Naive thymus-derived CD8-positive, alpha-beta T cell (primary cell): ENCODE results near the gene MASP1. TPM values are rescaled to one million over a fixed set of nuclear protein-coding genes. Genes with fewer than 3 reads are reported as not detected.

Experiments
- ATAC-seq, 2 donors: fragments of 150-1000 bp; cut with Tn5 transposase in 1 of 2; sonication (Bioruptor Pico), chemical (Tn5 transposase) in 1 of 2; 1 replicate in 1 of 2; 2 replicates in 1 of 2; pipeline ENCODE4 v1.10.0; 2021; ENCODE audit warnings: mild to moderate bottlenecking in 2 of 2, moderate library complexity in 2 of 2
- POLR2A ChIA-PET: fragments of 350-600 bp; sonication (Branson Sonifier 250); formaldehyde crosslinking; loops from one replicate; lab custom pipeline; 2021; ENCODE audit warnings: antibody characterized with exemption; lab: Charles Lee
- DNase-seq, 10 donors: peaks; one replicate each; pipeline versions ENCODE4 v3.0.0 to v3.0.0-alpha.2; 2020 to 2022
- H3K27ac Mint-ChIP-seq, 10 donors: one replicate each; pipeline ENCODE4 v1.8.0; 2020 to 2022; ENCODE audit warnings: mild to moderate bottlenecking in 10 of 10, mixed read lengths in 10 of 10, moderate library complexity in 4 of 10, inconsistent platforms in 1 of 10
- H3K27me3 Mint-ChIP-seq, 5 donors: one replicate each; pipeline ENCODE4 v1.8.0; 2021 to 2022; ENCODE audit warnings: mixed read lengths in 5 of 5
- H3K36me3 Mint-ChIP-seq, 3 donors: one replicate each; pipeline ENCODE4 v1.8.0; 2020 to 2022; ENCODE audit warnings: mixed read lengths in 3 of 3, mild to moderate bottlenecking in 2 of 3, inconsistent platforms in 1 of 3
- H3K4me1 Mint-ChIP-seq, 4 donors: one replicate each; pipeline ENCODE4 v1.8.0; 2021 to 2022; ENCODE audit warnings: mixed read lengths in 4 of 4
- H3K4me3 Mint-ChIP-seq, 10 donors: one replicate each; pipeline ENCODE4 v1.8.0; 2020 to 2022; ENCODE audit warnings: mild to moderate bottlenecking in 10 of 10, mixed read lengths in 10 of 10, moderate library complexity in 6 of 10, inconsistent platforms in 1 of 10
- H3K9me3 Mint-ChIP-seq, 9 donors: one replicate each; pipeline ENCODE4 v1.8.0; 2020 to 2022; ENCODE audit warnings: mixed read lengths in 9 of 9, mild to moderate bottlenecking in 3 of 9, inconsistent platforms in 1 of 9, moderate library complexity in 1 of 9
- polyA plus RNA-seq, 3 donors: library from polyadenylated mRNA; unstranded; fragments of 300-500 nt; fragmentation: Illumina TruSeq; gene quantifications; one replicate each; pipeline ENCODE4 v1.2.3, GENCODE V29; 2021
- total RNA-seq, 8 experiments: library from RNA in 2 of 8; stranded (reverse) in 2 of 8; gene quantifications; one replicate each; pipeline ENCODE4 v1.2.3 and lab custom pipeline; 2021 to 2026

Gene MASP1
- total and polyA plus RNA-seq, 5 experiments from 2014 or later, result not detected

GRCh38 chr3:187228740-187229139, 62.8 kb downstream of the MASP1 start:
- no peak overlapping the region for H3K4me3 Mint-ChIP-seq
- ATAC-seq (no peak), DNase-seq (no peak)
- H3K36me3 Mint-ChIP-seq, result no peaks in the 10 kb centered on the region
- POLR2A ChIA-PET, result no interaction called here
- H3K27me3 Mint-ChIP-seq, result peaks cover 5 to 20% (median 11%) of the 10 kb centered on the region in 5 donors
- H3K27ac Mint-ChIP-seq, result no peak overlapping the region
- no peaks in the 10 kb centered on the region for H3K9me3 Mint-ChIP-seq
- peaks cover 0 to 1% (median 0%) of the 10 kb centered on the region in 4 donors for H3K4me1 Mint-ChIP-seq

- POLR2A ChIA-PET, result no interaction called here
- Mint-ChIP-seq H3K27ac (no peak overlapping the region), H3K4me3 (no peak overlapping the region), H3K36me3 (no peaks in the 10 kb centered on the region), H3K27me3 (peaks cover 5 to 20% (median 11%) of the 10 kb centered on the region in 5 donors), H3K4me1 (peaks cover 0 to 1% (median 0%) of the 10 kb centered on the region in 4 donors), H3K9me3 (no peaks in the 10 kb centered on the region)
- DNase-seq (no peak), ATAC-seq (no peak)
Observed at GRCh38 chr3:187227658-187228258, 63.8 kb downstream of the MASP1 start.

GRCh38 chr3:187223799-187224198, 67.7 kb downstream of the MASP1 start:
- H3K27ac Mint-ChIP-seq, result no peak overlapping the region
- POLR2A ChIA-PET, result no interaction called here

GRCh38 chr3:187222801-187223200, 68.7 kb downstream of the MASP1 start:
- POLR2A ChIA-PET, result interaction anchor here (0.7 kb wide), 1 partner anchor 22 kb away, joined by 3 read pairs; no protein-coding TSS in a partner anchor
- Mint-ChIP-seq H3K36me3 (no peaks in the 10 kb centered on the region), H3K4me1 (peaks cover 0 to 1% (median 0%) of the 10 kb centered on the region in 4 donors), H3K9me3 (no peaks in the 10 kb centered on the region), H3K27me3 (peaks cover 4 to 20% (median 10%) of the 10 kb centered on the region in 5 donors), H3K4me3 (no peak overlapping the region), H3K27ac (no peak overlapping the region)
- ATAC-seq (no peak), DNase-seq (no peak)

More at GRCh38 chr3:187223799-187224198, 67.7 kb downstream of the MASP1 start:
- no peak for DNase-seq
- no peak for ATAC-seq
- Mint-ChIP-seq H3K4me3 (no peak overlapping the region), H3K9me3 (no peaks in the 10 kb centered on the region), H3K36me3 (no peaks in the 10 kb centered on the region), H3K4me1 (peaks cover 0 to 1% (median 0%) of the 10 kb centered on the region in 4 donors), H3K27me3 (peaks cover 3 to 20% (median 10%) of the 10 kb centered on the region in 5 donors)

GRCh38 chr3:187215460-187215859, 76.1 kb downstream of the MASP1 start:
- Mint-ChIP-seq H3K27ac (no peak overlapping the region), H3K4me1 (no peaks in the 10 kb centered on the region), H3K9me3 (no peaks in the 10 kb centered on the region), H3K4me3 (no peak overlapping the region), H3K36me3 (no peaks in the 10 kb centered on the region), H3K27me3 (peaks cover 0 to 12% (median 0%) of the 10 kb centered on the region in 5 donors)
- ATAC-seq (no peak), DNase-seq (no peak)
- POLR2A ChIA-PET, result no interaction called here

- POLR2A ChIA-PET, result no interaction called here
- ATAC-seq, result no peak
- Mint-ChIP-seq H3K4me1 (no peaks in the 10 kb centered on the region), H3K9me3 (no peaks in the 10 kb centered on the region), H3K36me3 (no peaks in the 10 kb centered on the region), H3K27ac (no peak overlapping the region), H3K4me3 (no peak overlapping the region), H3K27me3 (peaks cover 0 to 10% (median 2%) of the 10 kb centered on the region in 5 donors)
- no peak for DNase-seq
Observed at GRCh38 chr3:187213616-187214015, 77.9 kb downstream of the MASP1 start.

- Mint-ChIP-seq H3K9me3 (no peaks in the 10 kb centered on the region), H3K27me3 (peaks cover 0 to 5% (median 0%) of the 10 kb centered on the region in 5 donors), H3K36me3 (no peaks in the 10 kb centered on the region), H3K27ac (no peak overlapping the region), H3K4me3 (no peak overlapping the region), H3K4me1 (no peaks in the 10 kb centered on the region)
- DNase-seq, result no peak
- no peak for ATAC-seq
- POLR2A ChIA-PET, result no interaction called here
Observed at GRCh38 chr3:187212705-187213104, 78.8 kb downstream of the MASP1 start.

- POLR2A ChIA-PET, result no interaction called here
- no peak overlapping the region for H3K4me3 Mint-ChIP-seq
- H3K36me3 Mint-ChIP-seq, result no peaks in the 10 kb centered on the region
- no peak for ATAC-seq
- H3K27ac Mint-ChIP-seq, result no peak overlapping the region
- H3K4me1 Mint-ChIP-seq, result no peaks in the 10 kb centered on the region
- peaks cover 0 to 5% (median 0%) of the 10 kb centered on the region in 5 donors for H3K27me3 Mint-ChIP-seq
- no peaks in the 10 kb centered on the region for H3K9me3 Mint-ChIP-seq
- no peak for DNase-seq
Observed at GRCh38 chr3:187212196-187212545, 79.4 kb downstream of the MASP1 start.

- Mint-ChIP-seq H3K9me3 (no peaks in the 10 kb centered on the region), H3K4me1 (no peaks in the 10 kb centered on the region), H3K36me3 (no peaks in the 10 kb centered on the region), H3K27me3 (peaks cover 0 to 5% (median 0%) of the 10 kb centered on the region in 5 donors), H3K27ac (no peak overlapping the region), H3K4me3 (no peak overlapping the region)
- ATAC-seq (no peak), DNase-seq (no peak)
- POLR2A ChIA-PET, result no interaction called here
Observed at GRCh38 chr3:187211532-187212195, 79.9 kb downstream of the MASP1 start.

- peaks cover 0 to 8% (median under 1%) of the 10 kb centered on the region in 5 donors for H3K27me3 Mint-ChIP-seq
- H3K9me3 Mint-ChIP-seq, result no peaks in the 10 kb centered on the region
- no peak overlapping the region for H3K4me3 Mint-ChIP-seq
- H3K27ac Mint-ChIP-seq, result no peak overlapping the region
- H3K4me1 Mint-ChIP-seq, result no peaks in the 10 kb centered on the region
- POLR2A ChIA-PET, result no interaction called here
- ATAC-seq (no peak), DNase-seq (no peak)
- no peaks in the 10 kb centered on the region for H3K36me3 Mint-ChIP-seq
Observed at GRCh38 chr3:187210545-187211327, 80.8 kb downstream of the MASP1 start.

- DNase-seq (no peak), ATAC-seq (no peak)
- Mint-ChIP-seq H3K4me3 (no peak overlapping the region), H3K36me3 (no peaks in the 10 kb centered on the region), H3K4me1 (no peaks in the 10 kb centered on the region), H3K9me3 (no peaks in the 10 kb centered on the region), H3K27ac (no peak overlapping the region), H3K27me3 (peaks cover 4 to 11% (median 6%) of the 10 kb centered on the region in 5 donors)
- POLR2A ChIA-PET, result no interaction called here
Observed at GRCh38 chr3:187210091-187210490, 81.4 kb downstream of the MASP1 start.

GRCh38 chr3:187209491-187209890, 82.0 kb downstream of the MASP1 start:
- POLR2A ChIA-PET, result no interaction called here
- H3K36me3 Mint-ChIP-seq, result no peaks in the 10 kb centered on the region
- H3K9me3 Mint-ChIP-seq, result no peaks in the 10 kb centered on the region
- H3K27me3 Mint-ChIP-seq, result peaks cover 7 to 15% (median 10%) of the 10 kb centered on the region in 5 donors
- H3K4me3 Mint-ChIP-seq, result no peak overlapping the region
- ATAC-seq (no peak), DNase-seq (no peak)
- H3K27ac Mint-ChIP-seq, result no peak overlapping the region
- H3K4me1 Mint-ChIP-seq, result no peaks in the 10 kb centered on the region

- POLR2A ChIA-PET, result no interaction called here
- no peak overlapping the region for H3K27ac Mint-ChIP-seq
- DNase-seq, result no peak
Observed at GRCh38 chr3:187208159-187208558, 83.4 kb downstream of the MASP1 start.

More at GRCh38 chr3:187208159-187208558, 83.4 kb downstream of the MASP1 start:
- Mint-ChIP-seq H3K4me3 (no peak overlapping the region), H3K9me3 (no peaks in the 10 kb centered on the region), H3K4me1 (no peaks in the 10 kb centered on the region), H3K27me3 (peaks cover 7 to 17% (median 13%) of the 10 kb centered on the region in 5 donors), H3K36me3 (no peaks in the 10 kb centered on the region)
- ATAC-seq, result no peak
